Peyer's patch (tissue), 4 donors: ENCODE measurements around the gene AMIGO3.

ENCODE experiments used
- POLR2A ChIP-seq, 2 donors: fragments of 450-650 bp; IDR thresholded peaks; one replicate each; pipeline ENCODE4 v1.5.1; 2017; ENCODE audit warnings: antibody characterized with exemption in 2 of 2, mild to moderate bottlenecking in 2 of 2, moderate library complexity in 2 of 2
- TF ChIP-seq, protein P1 (sequence below), 6 experiments: fragments of 450-650 bp in 4 of 6; fragments of 200-600 bp in 2 of 6; sonication (generic) in 1 of 6; IDR thresholded peaks; one replicate each; pipeline ENCODE4 v1.5.1; 2017 to 2019; ENCODE audit warnings: antibody characterized with exemption in 6 of 6, mild to moderate bottlenecking in 3 of 6, moderate library complexity in 1 of 6

GRCh38 chr3:49709852-49710251 is 9.6 kb downstream of the AMIGO3 start:
- TF ChIP-seq, protein P1, sequence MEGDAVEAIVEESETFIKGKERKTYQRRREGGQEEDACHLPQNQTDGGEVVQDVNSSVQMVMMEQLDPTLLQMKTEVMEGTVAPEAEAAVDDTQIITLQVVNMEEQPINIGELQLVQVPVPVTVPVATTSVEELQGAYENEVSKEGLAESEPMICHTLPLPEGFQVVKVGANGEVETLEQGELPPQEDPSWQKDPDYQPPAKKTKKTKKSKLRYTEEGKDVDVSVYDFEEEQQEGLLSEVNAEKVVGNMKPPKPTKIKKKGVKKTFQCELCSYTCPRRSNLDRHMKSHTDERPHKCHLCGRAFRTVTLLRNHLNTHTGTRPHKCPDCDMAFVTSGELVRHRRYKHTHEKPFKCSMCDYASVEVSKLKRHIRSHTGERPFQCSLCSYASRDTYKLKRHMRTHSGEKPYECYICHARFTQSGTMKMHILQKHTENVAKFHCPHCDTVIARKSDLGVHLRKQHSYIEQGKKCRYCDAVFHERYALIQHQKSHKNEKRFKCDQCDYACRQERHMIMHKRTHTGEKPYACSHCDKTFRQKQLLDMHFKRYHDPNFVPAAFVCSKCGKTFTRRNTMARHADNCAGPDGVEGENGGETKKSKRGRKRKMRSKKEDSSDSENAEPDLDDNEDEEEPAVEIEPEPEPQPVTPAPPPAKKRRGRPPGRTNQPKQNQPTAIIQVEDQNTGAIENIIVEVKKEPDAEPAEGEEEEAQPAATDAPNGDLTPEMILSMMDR (IDR thresholded peaks at IDR 0.05), result no peak
- TF ChIP-seq POLR2A (IDR thresholded peaks at IDR 0.05), result no peak
